Neural cell (in vitro differentiated cells): ENCODE results near the gene PREX1. TPM values are rescaled to one million over a fixed set of nuclear protein-coding genes. Genes with fewer than 3 reads are reported as not detected.

Experiments used
- H2AFZ ChIP-seq: fragments of 200-600, 300-800 bp; sonication (generic), shearing (Covaris generic); 2 replicates; pipeline ENCODE4 v1.6.0; 2014; ENCODE audit warnings: low read depth, mild to moderate bottlenecking, antibody characterized with exemption, low read length, moderate library complexity
- H3F3A ChIP-seq: fragments of 200-600 bp; shearing (Covaris generic); 2 replicates; pipeline ENCODE4 v1.6.1; 2016; ENCODE audit warnings: mild to moderate bottlenecking, moderate library complexity, mixed read lengths, antibody characterized with exemption, low read length; ENCODE audit not compliant: insufficient read depth, poor library complexity, severe bottlenecking
- H3K27ac ChIP-seq: fragments of 200-600, 300-800 bp; sonication (generic), shearing (Covaris generic); 2 replicates; pipeline ENCODE4 v1.5.1; 2014; ENCODE audit warnings: mild to moderate bottlenecking, low read length, moderate library complexity
- H3K27me3 ChIP-seq: fragments of 300-800, 200-600 bp; sonication (generic), shearing (Covaris generic); 2 replicates; pipeline ENCODE4 v1.6.0; 2014; ENCODE audit warnings: mild to moderate bottlenecking, low read depth, low read length, moderate library complexity; ENCODE audit not compliant: insufficient read depth
- H3K36me3 ChIP-seq: fragments of 300-800, 200-600 bp; sonication (generic), shearing (Covaris generic); 2 replicates; pipeline ENCODE4 v1.5.1; 2014; ENCODE audit warnings: mild to moderate bottlenecking, antibody characterized with exemption, low read length, moderate library complexity; ENCODE audit not compliant: insufficient read depth
- H3K4me2 ChIP-seq: fragments of 300-800, 200-600 bp; sonication (generic), shearing (Covaris generic); 2 replicates; pipeline ENCODE4 v1.6.0; 2014; ENCODE audit warnings: mild to moderate bottlenecking, low read length
- H3K4me3 ChIP-seq: fragments of 300-800, 200-600 bp; sonication (generic), shearing (Covaris generic); 2 replicates; pipeline ENCODE4 v1.5.1; 2014; ENCODE audit warnings: mild to moderate bottlenecking, low read length, moderate library complexity
- H3K79me2 ChIP-seq: fragments of 200-600 bp; shearing (Covaris generic); replicated peaks from 2 replicates; pipeline ENCODE4 v1.6.0; 2014; ENCODE audit warnings: mild to moderate bottlenecking, low read length, moderate library complexity; ENCODE audit not compliant: insufficient read depth
- H3K9ac ChIP-seq: fragments of 300-800, 200-600 bp; sonication (generic), shearing (Covaris generic); 2 replicates; pipeline ENCODE4 v1.6.1; 2016; ENCODE audit warnings: mild to moderate bottlenecking, low read length, mixed read lengths
- H3K9me2 ChIP-seq: fragments of 200-600 bp; shearing (Covaris generic); 2 replicates; pipeline ENCODE4 v1.6.1; 2016; ENCODE audit warnings: mild to moderate bottlenecking, low read length, mixed read lengths; ENCODE audit not compliant: insufficient read depth
- H3K9me3 ChIP-seq: fragments of 200-600, 300-800 bp; sonication (generic), shearing (Covaris generic); 2 replicates; pipeline ENCODE4 v1.6.1; 2016; ENCODE audit warnings: mild to moderate bottlenecking, mixed run types, low read length, moderate library complexity, mixed read lengths
- H4K20me1 ChIP-seq: fragments of 200-600 bp; shearing (Covaris generic); 2 replicates; pipeline ENCODE4 v1.6.1; 2016; ENCODE audit warnings: mild to moderate bottlenecking, mixed run types; ENCODE audit not compliant: insufficient read depth
- CTCF ChIP-seq: fragments of 450-650 bp; IDR thresholded peaks from 2 replicates; pipeline ENCODE4 v1.5.1; 2014; ENCODE audit warnings: antibody characterized with exemption, mild to moderate bottlenecking, moderate library complexity; ENCODE audit not compliant: poor library complexity, severe bottlenecking
- EP300 ChIP-seq: fragments of 450-650 bp; conservative IDR thresholded peaks from 2 replicates; pipeline ENCODE4 v1.6.1; 2014; ENCODE audit warnings: antibody characterized with exemption, mild to moderate bottlenecking, moderate library complexity; ENCODE audit not compliant: poor library complexity, severe bottlenecking
- EZH2 ChIP-seq: fragments of 200-600, 300-800 bp; shearing (Covaris generic), sonication (generic); IDR thresholded peaks from 2 replicates; pipeline ENCODE4 v1.6.1; 2014; ENCODE audit warnings: antibody characterized with exemption, low read length, borderline replicate concordance, mild to moderate bottlenecking; ENCODE audit not compliant: insufficient read depth, poor library complexity, severe bottlenecking
- MXI1 ChIP-seq: fragments of 450-650 bp; conservative IDR thresholded peaks from 2 replicates; pipeline ENCODE4 v1.6.1; 2014; ENCODE audit warnings: antibody characterized with exemption, mild to moderate bottlenecking; ENCODE audit not compliant: poor library complexity, severe bottlenecking
- POLR2AphosphoS5 ChIP-seq: IDR thresholded peaks from 2 replicates; pipeline ENCODE4 v1.6.1; 2012
- RAD21 ChIP-seq: fragments of 450-650 bp; conservative IDR thresholded peaks from 2 replicates; pipeline ENCODE4 v1.6.1; 2014; ENCODE audit warnings: antibody characterized with exemption, mild to moderate bottlenecking, moderate library complexity
- REST ChIP-seq: IDR thresholded peaks from 2 replicates; pipeline ENCODE4 v1.6.1; 2012; ENCODE audit warnings: borderline replicate concordance
- SMC3 ChIP-seq: fragments of 450-650 bp; conservative IDR thresholded peaks from 2 replicates; pipeline ENCODE4 v1.6.1; 2014; ENCODE audit warnings: antibody characterized with exemption, mild to moderate bottlenecking, moderate library complexity; ENCODE audit not compliant: poor library complexity
- TAF1 ChIP-seq: IDR thresholded peaks from 2 replicates; pipeline ENCODE4 v1.6.1; 2012; ENCODE audit warnings: low read depth
- polyA plus RNA-seq: library from polyadenylated mRNA; depleted of rRNA; stranded (reverse); fragments of >200 nt; gene quantifications from 2 replicates; pipeline ENCODE4 v1.2.3, GENCODE V29; 2014

Gene PREX1
- polyA plus RNA-seq, 1 donor from 2014 or later, result 0.06 TPM

GRCh38 chr20:48822879-48823385, 4.9 kb downstream of the PREX1 start:
- Histone ChIP-seq H3K9me2 (no peaks in the 10 kb centered on the region), H3K9me3 (no peaks in the 10 kb centered on the region), H3F3A (no peaks in the 10 kb centered on the region), H3K27me3 (peaks cover 26% of the 10 kb centered on the region), H3K9ac (no peak overlapping the region), H4K20me1 (no peaks in the 10 kb centered on the region), H3K27ac (no peak overlapping the region), H3K4me3 (no peak overlapping the region), H3K4me2 (no peak overlapping the region), H2AFZ (no peak overlapping the region), H3K79me2 (no peaks in the 10 kb centered on the region), H3K36me3 (no peaks in the 10 kb centered on the region)
- no peak for TF ChIP-seq RAD21
- no peak for TF ChIP-seq CTCF
- TF ChIP-seq EP300, result no peak
- TF ChIP-seq MXI1, result no peak
- TF ChIP-seq TAF1, result no peak
- TF ChIP-seq POLR2AphosphoS5, result no peak
- TF ChIP-seq EZH2, result no peak
- no peak for TF ChIP-seq REST
- TF ChIP-seq SMC3, result no peak

- no peak overlapping the region for H3K27ac ChIP-seq
Observed at GRCh38 chr20:48822178-48822577, 5.6 kb downstream of the PREX1 start.

More at GRCh38 chr20:48822178-48822577, 5.6 kb downstream of the PREX1 start:
- TF ChIP-seq EZH2 (no peak), MXI1 (no peak), SMC3 (no peak), RAD21 (no peak), TAF1 (no peak), EP300 (no peak), REST (no peak), CTCF (no peak)
- H3K4me2 ChIP-seq, result no peak overlapping the region
- H3K4me3 ChIP-seq, result no peak overlapping the region
- H3K27me3 ChIP-seq, result peaks cover 22% of the 10 kb centered on the region
- H3K9ac ChIP-seq, result no peak overlapping the region
- H3K36me3 ChIP-seq, result no peaks in the 10 kb centered on the region
- H2AFZ ChIP-seq, result no peak overlapping the region
- H3K9me3 ChIP-seq, result no peaks in the 10 kb centered on the region
- no peaks in the 10 kb centered on the region for H3K79me2 ChIP-seq
- no peaks in the 10 kb centered on the region for H3K9me2 ChIP-seq
- no peaks in the 10 kb centered on the region for H4K20me1 ChIP-seq
- H3F3A ChIP-seq, result no peaks in the 10 kb centered on the region
